ENCODE data around the gene TUBB1. TPM values are rescaled to one million over a fixed set of nuclear protein-coding genes. Genes with fewer than 3 reads are reported as not detected.
A peak's percentile ranks its signal among the peaks of the same experiment; 100 is the strongest.

The TUBB1 gene
- total RNA-seq, 6 experiments from 2014 or later, result 0.06 to 1.5 (median 0.31) TPM; not detected in 1

GRCh38 chr20:59020938-59021551 lies 1.8 kb downstream of the TUBB1 start:
- Histone ChIP-seq H3K27ac (no peak overlapping the region), H3K36me3 (peaks cover 0 to 21% (median 2%) of the 10 kb centered on the region in 4 donors), H3K27me3 (no peaks in the 10 kb centered on the region), H3K9me3 (no peaks in the 10 kb centered on the region), H3K4me1 (peaks cover 0 to 13% (median 0%) of the 10 kb centered on the region in 4 donors), H3K4me3 (no peak overlapping the region)
- WGBS (ENCODE audit: insufficient coverage, low coverage, low lambda C conversion rate, missing lambda C conversion rate), result 65% methylated on average over 5 of the region's 5 CpGs
- DNase-seq (no peak), ATAC-seq (no peak)
- intact Hi-C loops (cut with DNase I), result no loop called here
- TF ChIP-seq POLR2A (IDR thresholded peaks at IDR 0.05), result no peak
- TF ChIP-seq, protein P1, sequence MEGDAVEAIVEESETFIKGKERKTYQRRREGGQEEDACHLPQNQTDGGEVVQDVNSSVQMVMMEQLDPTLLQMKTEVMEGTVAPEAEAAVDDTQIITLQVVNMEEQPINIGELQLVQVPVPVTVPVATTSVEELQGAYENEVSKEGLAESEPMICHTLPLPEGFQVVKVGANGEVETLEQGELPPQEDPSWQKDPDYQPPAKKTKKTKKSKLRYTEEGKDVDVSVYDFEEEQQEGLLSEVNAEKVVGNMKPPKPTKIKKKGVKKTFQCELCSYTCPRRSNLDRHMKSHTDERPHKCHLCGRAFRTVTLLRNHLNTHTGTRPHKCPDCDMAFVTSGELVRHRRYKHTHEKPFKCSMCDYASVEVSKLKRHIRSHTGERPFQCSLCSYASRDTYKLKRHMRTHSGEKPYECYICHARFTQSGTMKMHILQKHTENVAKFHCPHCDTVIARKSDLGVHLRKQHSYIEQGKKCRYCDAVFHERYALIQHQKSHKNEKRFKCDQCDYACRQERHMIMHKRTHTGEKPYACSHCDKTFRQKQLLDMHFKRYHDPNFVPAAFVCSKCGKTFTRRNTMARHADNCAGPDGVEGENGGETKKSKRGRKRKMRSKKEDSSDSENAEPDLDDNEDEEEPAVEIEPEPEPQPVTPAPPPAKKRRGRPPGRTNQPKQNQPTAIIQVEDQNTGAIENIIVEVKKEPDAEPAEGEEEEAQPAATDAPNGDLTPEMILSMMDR (IDR thresholded peaks at IDR 0.05), result no peak

DNA sequence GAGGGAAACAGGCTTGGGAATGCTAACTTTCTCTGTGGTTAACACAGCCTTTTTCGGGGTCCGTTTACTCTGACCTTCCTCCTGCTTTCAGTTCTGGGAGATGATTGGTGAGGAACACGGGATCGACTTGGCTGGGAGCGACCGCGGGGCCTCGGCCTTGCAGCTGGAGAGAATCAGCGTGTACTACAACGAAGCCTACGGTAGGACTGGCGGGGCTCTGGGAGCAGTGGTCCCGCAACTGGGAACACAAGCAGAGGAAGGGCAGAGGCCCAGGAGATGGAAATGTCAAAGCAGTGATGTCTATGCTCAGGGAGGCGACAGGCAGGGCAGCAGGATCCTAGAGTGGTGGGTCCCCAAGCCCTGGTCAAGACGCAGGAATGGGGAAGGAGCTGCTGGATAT lies 3.5 kb downstream of the TUBB1 start:
- Histone ChIP-seq H3K9me3 (no peaks in the 10 kb centered on the region), H3K27me3 (no peaks in the 10 kb centered on the region), H3K4me3 (no peak overlapping the region), H3K36me3 (peaks cover 0 to 31% (median 2%) of the 10 kb centered on the region in 4 donors), H3K27ac (no peak overlapping the region), H3K4me1 (peaks cover 0 to 13% (median 0%) of the 10 kb centered on the region in 4 donors)
- ATAC-seq, result no peak
- TF ChIP-seq POLR2A (IDR thresholded peaks at IDR 0.05), result no peak
- TF ChIP-seq, protein P1 (IDR thresholded peaks at IDR 0.05), result no peak
- DNase-seq, result no peak
- 95% methylated on average over 14 of the region's 15 CpGs for WGBS (ENCODE audit: insufficient coverage, low coverage, low lambda C conversion rate, missing lambda C conversion rate)
- intact Hi-C loops (cut with DNase I), result no loop called here

GRCh38 chr20:59023616-59024015 lies 4.4 kb downstream of the TUBB1 start:
- ATAC-seq (peak in 3 of 4 donors; percentile 36 to 58 (median 39)), DNase-seq (peak in 1 of 3 donors; percentile 42)
- H3K27ac ChIP-seq, result no peak overlapping the region
- peaks cover 0 to 13% (median 0%) of the 10 kb centered on the region in 4 donors for H3K4me1 ChIP-seq
- H3K36me3 ChIP-seq, result peaks cover 0 to 38% (median 6%) of the 10 kb centered on the region in 4 donors
- no CpG with 5 or more reads among the region's 13 CpGs for WGBS (ENCODE audit: insufficient coverage, low coverage, low lambda C conversion rate, missing lambda C conversion rate)
- H3K4me3 ChIP-seq, result no peak overlapping the region
- TF ChIP-seq, protein P1 (IDR thresholded peaks at IDR 0.05), result no peak
- TF ChIP-seq POLR2A (IDR thresholded peaks at IDR 0.05), result no peak
- H3K27me3 ChIP-seq, result no peaks in the 10 kb centered on the region
- intact Hi-C loops (cut with DNase I), result no loop called here
- no peaks in the 10 kb centered on the region for H3K9me3 ChIP-seq

DNA sequence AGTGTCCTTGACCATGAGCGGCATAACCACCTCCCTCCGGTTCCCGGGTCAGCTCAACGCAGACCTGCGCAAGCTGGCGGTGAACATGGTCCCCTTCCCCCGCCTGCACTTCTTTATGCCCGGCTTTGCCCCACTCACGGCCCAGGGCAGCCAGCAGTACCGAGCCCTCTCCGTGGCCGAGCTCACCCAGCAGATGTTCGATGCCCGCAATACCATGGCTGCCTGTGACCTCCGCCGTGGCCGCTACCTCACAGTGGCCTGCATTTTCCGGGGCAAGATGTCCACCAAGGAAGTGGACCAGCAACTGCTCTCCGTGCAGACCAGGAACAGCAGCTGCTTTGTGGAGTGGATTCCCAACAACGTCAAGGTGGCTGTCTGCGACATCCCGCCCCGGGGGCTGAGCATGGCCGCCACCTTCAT lies 4.9 kb downstream of the TUBB1 start:
- Histone ChIP-seq H3K36me3 (peaks cover 0 to 43% (median 8%) of the 10 kb centered on the region in 4 donors), H3K27me3 (no peaks in the 10 kb centered on the region), H3K4me3 (no peak overlapping the region), H3K27ac (no peak overlapping the region), H3K9me3 (no peaks in the 10 kb centered on the region), H3K4me1 (peaks cover 0 to 16% (median 0%) of the 10 kb centered on the region in 4 donors)
- ATAC-seq, result no peak
- intact Hi-C loops (cut with DNase I), result no loop called here
- no peak for DNase-seq
- 100% methylated on average over 5 of the region's 24 CpGs for WGBS (ENCODE audit: insufficient coverage, low coverage, low lambda C conversion rate, missing lambda C conversion rate)
- TF ChIP-seq, protein P1 (IDR thresholded peaks at IDR 0.05), result no peak
- TF ChIP-seq POLR2A (IDR thresholded peaks at IDR 0.05), result no peak
